KBM-7 (cell line): Measurements from ENCODE around the gene LRP6.

Experiments
- DNase-seq: peaks from one replicate; pipeline ENCODE4 v3.0.0-alpha.2; 2015
- in situ Hi-C: fragments of 300-500 bp; cut with MboI; formaldehyde crosslinking; loops from 2 replicates; pipeline ENCODE4 v1.14.3; 2020; ENCODE audit warnings: low sequenced_read_pairs, low pct_unique_long_range_greater_than_20kb, mixed read lengths

Gene LRP6

DNA sequence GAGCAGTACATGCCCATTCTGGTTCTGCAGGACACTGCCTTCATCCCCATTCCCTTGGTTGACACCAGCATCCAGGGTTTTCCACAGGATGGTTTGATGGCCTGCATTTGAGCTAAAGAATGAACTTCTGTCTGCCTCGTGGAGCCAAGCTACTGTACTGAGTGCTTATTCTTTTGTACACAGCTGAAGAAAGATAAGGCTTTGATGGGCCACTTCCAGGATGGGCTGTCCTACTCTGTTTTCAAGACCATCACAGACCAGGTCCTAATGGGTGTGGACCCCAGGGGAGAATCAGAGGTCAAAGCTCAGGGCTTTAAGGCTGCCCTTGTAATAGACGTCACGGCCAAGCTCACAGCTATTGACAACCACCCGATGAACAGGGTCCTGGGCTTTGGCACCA lies 172.4 kb downstream of the LRP6 start:
- in situ Hi-C loops = loop anchor here (25.0 kb wide), 2 partner anchors 243 to 593 kb away; partner anchors contain the start of gene GPR19

DNA sequence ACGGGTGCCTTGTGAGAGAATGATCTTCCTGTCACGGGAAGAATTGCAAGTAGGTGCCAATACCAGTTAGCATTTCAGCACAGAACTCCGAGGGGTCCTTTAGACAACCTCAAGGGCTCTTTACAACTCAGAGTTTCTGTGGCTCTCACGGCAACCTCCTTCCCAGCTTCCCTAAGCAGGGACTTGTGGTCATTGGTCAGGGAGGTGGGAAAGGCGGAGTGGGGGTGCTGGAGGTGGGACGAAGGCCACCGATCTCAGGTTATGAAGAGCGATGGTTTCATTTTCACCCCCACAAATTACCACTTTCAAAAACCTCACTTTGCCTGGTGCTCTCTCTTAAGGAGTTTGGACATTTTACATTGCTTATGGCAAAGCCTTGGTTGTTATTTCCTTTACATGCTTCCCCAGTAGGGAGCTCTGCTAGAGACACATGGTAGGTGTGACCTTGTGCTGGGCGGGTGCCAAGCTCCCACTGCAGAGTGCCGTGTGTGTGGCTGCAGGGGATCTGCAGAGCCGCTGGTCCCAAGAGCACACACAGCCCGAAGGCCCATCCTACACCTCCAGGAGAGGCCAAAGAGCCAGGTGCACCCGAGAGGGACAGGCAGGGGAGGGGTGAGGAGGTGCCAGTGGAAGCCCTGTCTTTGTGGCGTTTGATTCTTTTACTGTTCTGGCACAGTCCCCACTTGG lies 174.7 kb downstream of the LRP6 start:
- in situ Hi-C loops = loop anchor here (25.0 kb wide), 2 partner anchors 245 to 595 kb away; partner anchors contain the start of gene GPR19
- no peak for DNase-seq

More for the DNA sequence above, 172.4 kb downstream of the LRP6 start:
- DNase-seq = no peak

DNA sequence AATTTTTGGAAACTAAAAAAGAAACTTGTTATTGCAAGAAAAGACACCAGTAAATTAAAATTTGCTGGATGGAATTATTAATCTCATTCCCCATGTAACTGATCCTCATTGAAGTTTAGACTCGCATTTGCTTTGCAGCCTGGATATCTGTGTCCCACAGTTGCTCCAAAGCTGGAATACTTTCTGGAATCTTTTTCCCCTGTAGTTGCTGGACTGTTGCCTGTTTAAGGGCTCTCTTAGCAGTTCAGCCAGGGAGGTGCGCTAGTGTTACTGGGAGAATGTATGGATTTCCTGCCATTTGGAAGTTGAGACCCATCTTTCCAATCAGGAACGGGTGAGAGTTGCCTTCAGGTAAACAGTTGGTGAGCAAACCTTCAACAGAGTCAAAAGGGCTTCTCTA lies 175.8 kb downstream of the LRP6 start:
- DNase-seq = no peak
- in situ Hi-C loops = loop anchor here (25.0 kb wide), 2 partner anchors 246 to 596 kb away; partner anchors contain the start of gene GPR19

DNA sequence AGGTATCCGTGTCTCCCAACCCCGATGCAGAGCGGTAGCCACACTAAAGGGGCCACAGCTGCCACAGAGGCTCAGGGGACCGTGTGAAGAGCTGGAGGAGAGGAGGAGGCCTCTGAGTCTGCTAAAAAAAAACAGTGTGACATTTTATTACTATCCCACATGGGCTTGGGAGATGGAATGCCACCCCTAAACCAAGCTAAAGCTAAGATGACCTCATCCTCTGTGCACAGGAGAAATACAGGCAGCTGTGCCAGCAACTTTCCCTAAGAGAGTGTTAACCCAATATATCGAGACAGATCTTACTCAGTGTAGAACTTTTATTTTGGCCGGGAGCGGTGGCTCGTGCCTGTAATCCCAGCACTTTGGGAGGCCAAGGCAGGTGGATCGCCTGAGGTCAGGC lies 178.1 kb downstream of the LRP6 start:
- DNase-seq = no peak
- in situ Hi-C loops = loop anchor here (25.0 kb wide), 2 partner anchors 249 to 599 kb away; partner anchors contain the start of gene GPR19

GRCh38 chr12:12088147-12088546 lies 178.7 kb downstream of the LRP6 start:
- in situ Hi-C loops = loop anchor here (25.0 kb wide), 2 partner anchors 249 to 599 kb away; partner anchors contain the start of gene GPR19
- no peak for DNase-seq

DNA sequence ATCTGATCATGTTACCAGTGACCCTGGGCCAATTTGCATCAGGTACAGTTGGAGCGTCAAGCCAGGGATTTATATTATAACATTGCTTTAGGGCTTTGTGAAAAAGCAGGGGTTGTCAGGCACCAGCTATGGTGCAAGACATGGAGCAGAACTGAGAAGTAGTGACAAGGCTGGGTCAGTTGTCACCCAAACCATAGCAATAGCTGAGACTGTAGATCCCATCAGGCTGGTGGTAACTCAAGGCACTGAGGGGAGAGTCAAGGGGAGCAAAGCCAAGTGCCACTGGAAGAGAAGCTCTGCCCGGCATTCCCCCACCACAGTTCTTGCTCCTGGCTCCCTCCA lies 179.2 kb downstream of the LRP6 start:
- no peak for DNase-seq
- in situ Hi-C loops = loop anchor here (25.0 kb wide), 2 partner anchors 250 to 600 kb away; partner anchors contain the start of gene GPR19

- no peak for DNase-seq
- in situ Hi-C loops = loop anchor here (25.0 kb wide), 2 partner anchors 250 to 600 kb away; partner anchors contain the start of gene GPR19
These were observed 179.7 kb downstream of the LRP6 start for GRCh38 chr12:12086973-12087692.

GRCh38 chr12:12086362-12086761 lies 180.5 kb downstream of the LRP6 start:
- no peak for DNase-seq
- in situ Hi-C loops = loop anchor here (25.0 kb wide), 2 partner anchors 251 to 601 kb away; partner anchors contain the start of gene GPR19

DNA sequence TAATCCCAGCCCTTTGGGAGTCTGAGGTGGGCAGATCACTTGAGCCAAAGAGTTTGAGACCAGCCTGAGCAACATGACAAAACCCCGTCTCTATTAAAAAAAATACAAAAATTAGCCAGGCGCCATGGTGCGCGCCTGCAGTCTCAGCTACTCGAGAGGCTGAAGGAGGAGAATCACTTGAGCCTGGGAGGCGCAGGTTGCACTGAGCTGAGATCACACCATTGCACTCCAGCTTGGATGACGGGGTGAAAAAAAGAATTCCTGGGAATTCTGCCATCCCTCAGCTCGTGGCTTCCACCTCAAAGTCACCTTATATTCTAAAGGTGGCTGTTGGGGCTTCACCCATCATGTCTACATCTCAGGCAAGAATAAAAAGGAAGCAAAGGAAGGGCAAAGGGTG lies 183.2 kb downstream of the LRP6 start:
- DNase-seq = no peak
- in situ Hi-C loops = loop anchor here (25.0 kb wide), 2 partner anchors 254 to 604 kb away; partner anchors contain the start of gene GPR19

DNA sequence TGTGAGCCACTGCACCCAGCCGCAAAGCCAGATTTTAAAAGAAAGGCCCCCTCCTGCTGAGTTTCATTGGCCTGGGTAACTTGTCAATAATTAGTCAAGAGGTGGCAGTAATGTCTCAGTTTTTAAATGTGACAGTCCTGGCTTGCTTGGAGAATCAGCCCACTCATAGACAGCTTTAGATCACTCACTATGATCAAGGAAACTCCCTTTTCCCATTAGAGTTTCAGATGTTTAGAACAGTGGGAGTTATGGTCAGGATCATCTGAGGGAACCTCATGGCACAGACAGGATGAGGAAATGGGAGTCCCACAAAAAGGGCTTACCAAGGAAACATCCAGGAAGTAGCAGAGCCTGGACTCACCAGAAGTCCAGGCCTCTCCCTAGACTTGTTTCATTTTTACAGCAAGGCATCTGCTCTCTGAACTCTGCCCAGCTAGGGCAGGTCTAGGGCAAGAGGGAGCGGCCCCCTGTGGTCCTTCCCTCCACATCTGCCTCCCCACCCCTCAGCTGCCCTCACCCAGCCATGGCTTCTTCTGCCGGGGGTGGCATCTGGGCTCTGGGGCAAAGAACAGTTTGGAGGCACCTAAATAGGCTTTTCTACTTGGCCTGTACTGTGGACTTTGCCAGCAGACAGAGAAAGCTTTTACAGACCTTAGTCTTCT lies 184.9 kb downstream of the LRP6 start:
- in situ Hi-C loops = loop anchor here (25.0 kb wide), 2 partner anchors 255 to 605 kb away; partner anchors contain the start of gene GPR19
- DNase-seq = peak; percentile 54

- in situ Hi-C loops = loop anchor here (25.0 kb wide), 2 partner anchors 258 to 608 kb away; partner anchors contain the start of gene GPR19
These were observed 187.6 kb downstream of the LRP6 start for GRCh38 chr12:12079291-12079690.

DNA sequence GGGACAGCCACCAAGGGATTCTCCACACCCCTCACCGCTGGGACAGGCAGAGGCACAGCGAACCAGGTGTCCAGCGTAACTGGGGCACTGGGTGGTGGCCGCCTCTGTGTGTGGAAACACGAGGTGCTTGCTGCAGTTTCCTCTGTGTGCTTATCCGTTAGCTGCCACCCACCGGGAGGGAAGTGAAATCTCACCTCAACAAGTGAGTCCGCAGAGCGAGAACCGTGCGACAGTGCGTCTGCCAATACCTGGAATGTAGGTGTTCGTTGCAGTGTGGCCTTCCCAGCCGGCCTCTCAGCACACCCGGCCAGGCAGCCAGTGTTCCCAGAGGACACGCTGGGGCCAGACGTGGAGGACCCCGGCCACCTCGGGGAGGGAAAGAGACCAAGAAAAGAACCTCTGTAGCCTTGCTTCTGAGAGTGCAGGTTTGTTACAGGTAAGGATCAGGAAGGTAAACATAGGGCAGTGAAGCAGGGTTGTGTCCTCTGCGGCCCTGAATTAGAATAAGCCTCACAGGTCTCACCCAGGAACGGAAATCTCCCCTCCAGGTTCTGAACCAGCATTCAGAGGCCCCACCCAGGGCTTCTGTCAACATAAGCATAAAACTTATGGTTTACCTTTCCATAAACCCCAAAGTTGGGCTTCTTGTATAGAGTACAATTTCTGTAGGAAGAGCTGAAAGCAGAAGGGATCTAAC lies 194.6 kb downstream of the LRP6 start:
- in situ Hi-C loops = no loop called here
- DNase-seq = no peak

More at GRCh38 chr12:12079291-12079690, 187.6 kb downstream of the LRP6 start:
- DNase-seq = no peak

GRCh38 chr12:12070674-12071656 lies 195.9 kb downstream of the LRP6 start, which contains the start of gene BCL2L14:
TSS of gene BCL2L14 (plus strand) at chr12:12070939. CDS start at chr12:12079306, 8,367 bp downstream.
- no peak for DNase-seq
- in situ Hi-C loops = no loop called here

DNA sequence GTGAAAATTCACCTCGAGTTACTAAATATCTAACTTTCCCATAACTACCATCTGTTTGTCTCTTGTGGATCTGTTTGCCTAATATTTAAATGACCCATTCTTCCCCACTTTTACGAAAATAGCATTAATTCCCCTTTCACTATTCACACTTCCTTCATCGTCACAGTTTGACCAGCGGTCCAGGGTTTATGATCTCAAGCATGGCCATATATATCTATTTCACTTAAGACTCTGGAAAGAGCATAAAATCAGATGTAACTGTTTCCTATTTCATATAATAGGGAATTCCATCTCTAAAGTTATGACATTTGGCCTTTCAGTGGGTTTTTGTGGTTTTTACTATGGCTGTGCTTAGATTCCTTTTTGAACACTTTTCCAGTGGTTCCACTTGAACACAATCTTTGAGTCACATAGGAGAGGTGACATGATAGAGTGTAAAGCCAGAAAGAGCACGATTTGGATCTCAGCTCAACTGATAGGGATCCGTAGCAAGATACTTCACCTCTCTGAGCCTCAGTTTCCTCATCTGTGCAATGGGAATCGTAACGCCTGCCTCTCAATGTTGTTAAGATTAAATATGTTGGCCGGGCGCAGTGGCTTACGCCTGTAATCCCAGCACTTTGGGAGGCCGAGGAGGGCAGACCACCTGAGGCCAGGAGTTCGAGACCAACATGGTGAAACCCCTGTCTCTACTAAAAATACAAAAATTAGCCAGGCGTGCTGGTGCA lies 196.9 kb downstream of the LRP6 start:
- in situ Hi-C loops = no loop called here
- no peak for DNase-seq

DNA sequence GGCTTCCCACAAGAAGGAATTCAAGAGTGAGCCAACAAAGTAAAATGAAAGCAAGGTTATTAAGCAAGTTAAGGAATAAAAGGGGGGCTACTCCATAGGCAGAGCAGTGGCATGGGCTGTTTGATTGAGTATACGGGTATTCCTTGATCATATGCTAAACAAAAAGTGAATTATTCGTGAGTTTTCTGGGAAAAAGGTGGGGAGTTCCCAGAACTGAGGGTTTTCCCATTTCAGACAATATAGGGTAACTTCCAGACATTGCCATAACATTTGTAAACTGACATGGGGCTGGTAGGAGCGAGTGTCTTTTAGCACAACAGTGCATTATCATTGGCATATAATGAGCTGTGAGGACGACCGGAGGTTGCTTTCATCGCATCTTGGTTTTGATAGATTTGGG lies 198.1 kb downstream of the LRP6 start:
- no peak for DNase-seq
- in situ Hi-C loops = no loop called here
